ENCODE results near the gene BRCA2. TPM values are rescaled to one million over a fixed set of nuclear protein-coding genes. Genes with fewer than 3 reads are reported as not detected.
A peak's percentile ranks its signal among the peaks of the same experiment; 100 is the strongest.

The BRCA2 gene
- total and polyA plus RNA-seq, 2 donors (not counting 1 experiment from before 2014, with no cell fraction given), result 1.2 to 6.0 TPM

DNA sequence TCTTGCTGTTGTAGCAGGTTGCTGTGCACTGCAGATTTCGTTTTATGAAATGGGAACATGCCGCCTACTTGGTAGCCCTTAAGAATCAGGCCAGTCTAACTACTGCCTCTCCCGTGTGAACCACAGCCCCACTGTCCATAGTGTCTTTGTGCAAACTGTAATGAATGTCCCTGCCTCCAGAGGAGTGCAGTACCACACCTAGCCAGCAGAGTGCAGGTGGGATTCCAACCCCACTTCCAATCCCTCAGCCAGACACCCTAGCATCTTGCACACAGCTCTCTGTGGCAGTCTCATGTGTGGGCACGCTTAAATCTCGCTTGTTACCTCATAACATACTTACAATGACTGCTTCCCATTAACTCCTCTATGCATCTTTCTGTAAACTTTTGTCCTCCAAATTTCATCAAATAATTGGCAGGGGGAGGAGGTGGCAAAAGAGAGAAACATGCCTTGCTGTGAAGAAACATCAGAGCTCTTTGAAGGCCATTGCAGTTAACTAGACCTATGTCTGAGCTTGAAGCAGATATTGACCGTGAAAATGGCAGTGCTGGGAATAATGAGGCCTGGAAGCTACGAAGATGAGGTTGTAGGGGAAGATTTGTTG lies 47.4 kb upstream of the BRCA2 start:
- H3K27ac Mint-ChIP-seq, result no peak overlapping the region
- H3K36me3 ChIP-seq (replicated peaks in 1 of 2; ENCODE audit: control extremely low read depth in 1 of 2, control insufficient read depth in 1 of 2, extremely low read depth in 1 of 2, insufficient read depth in 2 of 2, low read length in 1 of 2), result no peaks in the 10 kb centered on the region
- H3K9me3 ChIP-seq (ENCODE audit: control extremely low read depth in 1 of 3, control insufficient read depth in 2 of 3, insufficient read depth in 1 of 3, low read length in 2 of 3), result no peaks in the 10 kb centered on the region
- H3K79me2 ChIP-seq (ENCODE audit: control insufficient read depth, insufficient read depth, low read length), result no peaks in the 10 kb centered on the region
- no peaks in the 10 kb centered on the region for H3K4me1 Mint-ChIP-seq
- intact Hi-C loops (cut with micrococcal nuclease), result loop anchor here (1.0 to 5.0 kb wide), 3 partner anchors 44 to 313 kb away; no protein-coding TSS in a partner anchor
- ChIA-PET POLR2A (no interaction called here), CTCF (interaction anchor here (0.8 to 3.1 kb wide), 11 partner anchors 8 to 1456 kb away, joined by 3 to 21 read pairs (median 4); partner anchors contain the start of genes BRCA2 and ZAR1L)
- H3K4me1 ChIP-seq (ENCODE audit: control insufficient read depth in 2 of 2, insufficient read depth in 2 of 2, low read length in 2 of 2), result no peaks in the 10 kb centered on the region
- no peaks in the 10 kb centered on the region for H3K27me3 Mint-ChIP-seq
- no peaks in the 10 kb centered on the region for H3K9me3 Mint-ChIP-seq (ENCODE audit: insufficient read depth)
- WGBS (ENCODE audit: insufficient coverage), result 78% methylated on average over 3 of the region's 7 CpGs
- H4K20me1 ChIP-seq (ENCODE audit: control insufficient read depth, insufficient read depth, low read length, poor library complexity, severe bottlenecking), result no peaks in the 10 kb centered on the region
- no peak overlapping the region for H3K4me3 Mint-ChIP-seq
- DNase-seq (peak; percentile 55), ATAC-seq (ENCODE audit: low read depth) (peak; percentile 81)
- H3K4me2 ChIP-seq (replicated peaks; ENCODE audit: low read depth, low read length, poor library complexity, severe bottlenecking), result no peak overlapping the region
- no peak overlapping the region for H3K9ac ChIP-seq (ENCODE audit: low read length)
- H2AFZ ChIP-seq (ENCODE audit: insufficient read depth, low read depth, low read length, poor library complexity, severe bottlenecking), result no peak overlapping the region
- no peak overlapping the region for H3K27ac ChIP-seq (ENCODE audit: low read length in 2 of 2)
- no peak for TF ChIP-seq EZH2 (IDR thresholded peaks at IDR 0.05; ENCODE audit: borderline replicate concordance, insufficient read depth, low read depth, low read length, poor library complexity, severe bottlenecking)
- TF ChIP-seq, protein P1, sequence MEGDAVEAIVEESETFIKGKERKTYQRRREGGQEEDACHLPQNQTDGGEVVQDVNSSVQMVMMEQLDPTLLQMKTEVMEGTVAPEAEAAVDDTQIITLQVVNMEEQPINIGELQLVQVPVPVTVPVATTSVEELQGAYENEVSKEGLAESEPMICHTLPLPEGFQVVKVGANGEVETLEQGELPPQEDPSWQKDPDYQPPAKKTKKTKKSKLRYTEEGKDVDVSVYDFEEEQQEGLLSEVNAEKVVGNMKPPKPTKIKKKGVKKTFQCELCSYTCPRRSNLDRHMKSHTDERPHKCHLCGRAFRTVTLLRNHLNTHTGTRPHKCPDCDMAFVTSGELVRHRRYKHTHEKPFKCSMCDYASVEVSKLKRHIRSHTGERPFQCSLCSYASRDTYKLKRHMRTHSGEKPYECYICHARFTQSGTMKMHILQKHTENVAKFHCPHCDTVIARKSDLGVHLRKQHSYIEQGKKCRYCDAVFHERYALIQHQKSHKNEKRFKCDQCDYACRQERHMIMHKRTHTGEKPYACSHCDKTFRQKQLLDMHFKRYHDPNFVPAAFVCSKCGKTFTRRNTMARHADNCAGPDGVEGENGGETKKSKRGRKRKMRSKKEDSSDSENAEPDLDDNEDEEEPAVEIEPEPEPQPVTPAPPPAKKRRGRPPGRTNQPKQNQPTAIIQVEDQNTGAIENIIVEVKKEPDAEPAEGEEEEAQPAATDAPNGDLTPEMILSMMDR (IDR thresholded peaks at IDR 0.05), result peak; percentile 82
- H3K27me3 ChIP-seq (replicated peaks in 1 of 4; ENCODE audit: control extremely low read depth in 1 of 4, control insufficient read depth in 3 of 4, insufficient read depth in 4 of 4, low read length in 3 of 4), result no peaks in the 10 kb centered on the region
- no peak overlapping the region for H3K4me3 ChIP-seq (ENCODE audit: control extremely low read depth in 1 of 5, extremely low read depth in 1 of 5, insufficient read depth in 1 of 5, low read depth in 2 of 5, low read length in 4 of 5)

DNA sequence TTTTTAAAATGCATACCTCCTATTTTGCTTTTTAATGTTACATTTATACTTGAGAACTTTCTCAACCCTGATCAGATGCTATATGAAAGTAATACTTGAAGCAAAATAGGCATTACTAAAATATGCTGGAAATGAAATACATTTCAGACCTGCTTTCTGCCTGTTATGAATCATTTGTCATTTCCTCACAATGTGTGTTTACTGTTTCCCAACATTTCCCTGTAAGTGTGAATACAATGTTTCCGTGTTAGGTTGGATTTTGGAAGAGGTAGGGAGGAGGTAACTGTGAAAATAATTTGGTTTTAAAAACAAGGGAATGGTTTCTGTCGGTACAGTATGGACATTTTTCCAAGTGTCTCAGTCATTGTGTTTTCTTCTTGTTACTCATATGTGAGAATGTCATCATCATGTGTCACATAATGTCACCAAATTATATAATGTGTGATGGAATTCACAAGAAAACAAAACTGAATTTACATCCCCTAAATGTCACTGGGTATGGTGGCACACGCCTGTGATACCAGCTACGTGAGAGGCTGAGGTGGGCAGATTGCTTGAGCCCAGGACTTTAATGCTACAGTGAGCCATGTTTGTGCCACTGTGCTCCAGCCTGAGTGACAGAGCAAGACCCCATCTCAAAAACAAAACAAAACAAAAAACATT lies 43.2 kb upstream of the BRCA2 start:
- H3K79me2 ChIP-seq (ENCODE audit: control insufficient read depth, insufficient read depth, low read length), result no peaks in the 10 kb centered on the region
- DNase-seq (no peak), ATAC-seq (ENCODE audit: low read depth) (no peak)
- CTCF ChIA-PET, result interaction anchor here (1.7 kb wide), 1 partner anchor 25 kb away, joined by 5 read pairs; no protein-coding TSS in a partner anchor
- H3K4me1 ChIP-seq (ENCODE audit: control insufficient read depth in 2 of 2, insufficient read depth in 2 of 2, low read length in 2 of 2), result no peaks in the 10 kb centered on the region
- Mint-ChIP-seq H3K4me1 (no peaks in the 10 kb centered on the region), H3K4me3 (no peak overlapping the region), H3K9me3 (ENCODE audit: insufficient read depth) (no peaks in the 10 kb centered on the region), H3K27me3 (no peaks in the 10 kb centered on the region), H3K27ac (no peak overlapping the region)
- no peak overlapping the region for H3K27ac ChIP-seq (ENCODE audit: low read length in 2 of 2)
- POLR2A ChIA-PET, result no interaction called here
- H4K20me1 ChIP-seq (ENCODE audit: control insufficient read depth, insufficient read depth, low read length, poor library complexity, severe bottlenecking), result no peaks in the 10 kb centered on the region
- H3K27me3 ChIP-seq (replicated peaks in 1 of 4; ENCODE audit: control extremely low read depth in 1 of 4, control insufficient read depth in 3 of 4, insufficient read depth in 4 of 4, low read length in 3 of 4), result no peaks in the 10 kb centered on the region
- no peak overlapping the region for H2AFZ ChIP-seq (ENCODE audit: insufficient read depth, low read depth, low read length, poor library complexity, severe bottlenecking)
- TF ChIP-seq EZH2 (IDR thresholded peaks at IDR 0.05; ENCODE audit: borderline replicate concordance, insufficient read depth, low read depth, low read length, poor library complexity, severe bottlenecking), result no peak
- TF ChIP-seq, protein P1 (IDR thresholded peaks at IDR 0.05), result no peak
- intact Hi-C loops (cut with micrococcal nuclease), result no loop called here
- H3K4me3 ChIP-seq (ENCODE audit: control extremely low read depth in 1 of 5, extremely low read depth in 1 of 5, insufficient read depth in 1 of 5, low read depth in 2 of 5, low read length in 4 of 5), result no peak overlapping the region
- no peaks in the 10 kb centered on the region for H3K36me3 ChIP-seq (replicated peaks in 1 of 2; ENCODE audit: control extremely low read depth in 1 of 2, control insufficient read depth in 1 of 2, extremely low read depth in 1 of 2, insufficient read depth in 2 of 2, low read length in 1 of 2)
- H3K9me3 ChIP-seq (ENCODE audit: control extremely low read depth in 1 of 3, control insufficient read depth in 2 of 3, insufficient read depth in 1 of 3, low read length in 2 of 3), result no peaks in the 10 kb centered on the region
- no peak overlapping the region for H3K9ac ChIP-seq (ENCODE audit: low read length)
- WGBS (ENCODE audit: insufficient coverage), result 80% methylated on average over 1 of the region's 4 CpGs
- no peak overlapping the region for H3K4me2 ChIP-seq (replicated peaks; ENCODE audit: low read depth, low read length, poor library complexity, severe bottlenecking)

Measured in B cell (primary cell).